GM12873 (cell line): ENCODE measurements around the gene IL19.

Experiments
- CTCF ChIP-seq: IDR thresholded peaks from 2 replicates; pipeline ENCODE4 v1.5.1; 2012; ENCODE audit warnings: low read depth, mild to moderate bottlenecking, moderate library complexity, low read length, control low read depth; ENCODE audit not compliant: insufficient read depth; ENCODE audit errors: missing control alignments

The IL19 gene

GRCh38 chr1:206821493-206821892, 50.9 kb downstream of the IL19 start:
- TF ChIP-seq CTCF: no peak

GRCh38 chr1:206823727-206824126, 53.2 kb downstream of the IL19 start:
- TF ChIP-seq CTCF: no peak

GRCh38 chr1:206824331-206824730, 53.8 kb downstream of the IL19 start:
- TF ChIP-seq CTCF: no peak

- TF ChIP-seq CTCF: no peak
Observed at GRCh38 chr1:206826394-206826793, 55.8 kb downstream of the IL19 start.

GRCh38 chr1:206828061-206828460, 57.5 kb downstream of the IL19 start:
- no peak for TF ChIP-seq CTCF

GRCh38 chr1:206828765-206829164, 58.2 kb downstream of the IL19 start:
- no peak for TF ChIP-seq CTCF

GRCh38 chr1:206829282-206829681, 58.7 kb downstream of the IL19 start:
- no peak for TF ChIP-seq CTCF

- TF ChIP-seq CTCF: no peak
Observed at GRCh38 chr1:206829875-206830274, 59.3 kb downstream of the IL19 start.
